Hepatocyte (in vitro differentiated cells): ENCODE data around the gene PCDH9.

ENCODE experiments used
- EZH2 ChIP-seq: fragments of 200-600 bp; sonication (generic); IDR thresholded peaks from 2 replicates; pipeline ENCODE4 v1.6.1; 2016; ENCODE audit warnings: antibody characterized with exemption, mild to moderate bottlenecking, borderline replicate concordance
- EZH2phosphoT487 ChIP-seq: fragments of 200-600 bp; sonication (generic); IDR thresholded peaks from one replicate; pipeline ENCODE4 v1.6.1; 2018; ENCODE audit warnings: antibody characterized with exemption, mild to moderate bottlenecking, low read depth, moderate library complexity; ENCODE audit not compliant: unreplicated experiment, severe bottlenecking
- TF ChIP-seq, protein P1 (sequence below): fragments of 200-600 bp; sonication (generic); IDR thresholded peaks from 2 replicates; pipeline ENCODE4 v1.5.1; 2016; ENCODE audit warnings: antibody characterized with exemption, mild to moderate bottlenecking; ENCODE audit not compliant: poor library complexity

GRCh38 chr13:66530158-66530557, 700.0 kb downstream of the PCDH9 start:
- TF ChIP-seq, protein P1, sequence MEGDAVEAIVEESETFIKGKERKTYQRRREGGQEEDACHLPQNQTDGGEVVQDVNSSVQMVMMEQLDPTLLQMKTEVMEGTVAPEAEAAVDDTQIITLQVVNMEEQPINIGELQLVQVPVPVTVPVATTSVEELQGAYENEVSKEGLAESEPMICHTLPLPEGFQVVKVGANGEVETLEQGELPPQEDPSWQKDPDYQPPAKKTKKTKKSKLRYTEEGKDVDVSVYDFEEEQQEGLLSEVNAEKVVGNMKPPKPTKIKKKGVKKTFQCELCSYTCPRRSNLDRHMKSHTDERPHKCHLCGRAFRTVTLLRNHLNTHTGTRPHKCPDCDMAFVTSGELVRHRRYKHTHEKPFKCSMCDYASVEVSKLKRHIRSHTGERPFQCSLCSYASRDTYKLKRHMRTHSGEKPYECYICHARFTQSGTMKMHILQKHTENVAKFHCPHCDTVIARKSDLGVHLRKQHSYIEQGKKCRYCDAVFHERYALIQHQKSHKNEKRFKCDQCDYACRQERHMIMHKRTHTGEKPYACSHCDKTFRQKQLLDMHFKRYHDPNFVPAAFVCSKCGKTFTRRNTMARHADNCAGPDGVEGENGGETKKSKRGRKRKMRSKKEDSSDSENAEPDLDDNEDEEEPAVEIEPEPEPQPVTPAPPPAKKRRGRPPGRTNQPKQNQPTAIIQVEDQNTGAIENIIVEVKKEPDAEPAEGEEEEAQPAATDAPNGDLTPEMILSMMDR = no peak
- no peak for TF ChIP-seq EZH2
- TF ChIP-seq EZH2phosphoT487 = no peak
